NOMO-1 (cell line): Measurements from ENCODE around the gene KYAT1.
"Not testable (repeated sequence)": the region's sequence is repeated elsewhere in the genome, so short reads cannot be mapped to it uniquely, and the experiment has no call there.

Experiments used
- DNase-seq, 2 experiments: peaks; one replicate each; lab custom pipeline; 2025; ENCODE audit not compliant: unreplicated experiment in 2 of 2; lab: John Stamatoyannopoulos, UW

Gene KYAT1

GRCh38 chr9:128886211-128886891, 4.6 kb upstream of the KYAT1 start:
- DNase-seq = no peak

GRCh38 chr9:128885798-128886197, 4.0 kb upstream of the KYAT1 start:
- no peak for DNase-seq

- DNase-seq = no peak
These were observed 3.6 kb upstream of the KYAT1 start for GRCh38 chr9:128885376-128885775.

- no peak for DNase-seq
These were observed 2.4 kb upstream of the KYAT1 start for GRCh38 chr9:128884164-128884563.

GRCh38 chr9:128882677-128883603, 1.2 kb upstream of the KYAT1 start:
- peak in 1 of 2 experiments; percentile 3 for DNase-seq

GRCh38 chr9:128877852-128878251, 3.9 kb downstream of the KYAT1 start:
- DNase-seq = no peak

GRCh38 chr9:128870941-128871265, 10.8 kb downstream of the KYAT1 start:
- DNase-seq = not testable (repeated sequence)

GRCh38 chr9:128870128-128870940, 11.4 kb downstream of the KYAT1 start:
- no peak for DNase-seq

- peak; percentile 30 to 70 for DNase-seq
These were observed 18.1 kb downstream of the KYAT1 start for GRCh38 chr9:128863647-128864046.

- no peak for DNase-seq
These were observed 19.3 kb downstream of the KYAT1 start for GRCh38 chr9:128862401-128862851.

- DNase-seq = no peak
These were observed 20.2 kb downstream of the KYAT1 start for GRCh38 chr9:128861501-128861900.

- DNase-seq = no peak
These were observed 20.8 kb downstream of the KYAT1 start for GRCh38 chr9:128860937-128861336.

GRCh38 chr9:128858476-128858875, 23.3 kb downstream of the KYAT1 start:
- DNase-seq = not testable (repeated sequence)

GRCh38 chr9:128854454-128854853, 27.3 kb downstream of the KYAT1 start:
- not testable (repeated sequence) for DNase-seq

GRCh38 chr9:128852646-128853045, 29.1 kb downstream of the KYAT1 start:
- not testable (repeated sequence) for DNase-seq

GRCh38 chr9:128851779-128852600, 29.8 kb downstream of the KYAT1 start:
- peak in 1 of 2 experiments; percentile 31 for DNase-seq

- not testable (repeated sequence) for DNase-seq
These were observed 30.7 kb downstream of the KYAT1 start for GRCh38 chr9:128851024-128851423.

- DNase-seq = no peak
These were observed 33.9 kb downstream of the KYAT1 start for GRCh38 chr9:128847803-128848202.

- no peak for DNase-seq
These were observed 35.1 kb downstream of the KYAT1 start for GRCh38 chr9:128846680-128847030.

- DNase-seq = no peak
These were observed 36.4 kb downstream of the KYAT1 start for GRCh38 chr9:128845186-128845931.
